WTC11 (cell line): ENCODE data around the gene SH3PXD2A. TPM values are rescaled to one million over a fixed set of nuclear protein-coding genes. Genes with fewer than 3 reads are reported as not detected.

ENCODE experiments used
- ATAC-seq: fragments of 200-7000 bp; cut with Tn5 transposase; 2 replicates; pipeline ENCODE4 v1.10.0; 2021; ENCODE audit warnings: mild to moderate bottlenecking, moderate library complexity
- CTCF ChIA-PET: fragments of 300-600 bp; sonication (Branson Sonifier 250); formaldehyde crosslinking; loops from one replicate; lab custom pipeline; 2021; ENCODE audit warnings: antibody characterized with exemption; lab: Charles Lee
- POLR2A ChIA-PET: fragments of 350-600 bp; sonication (Branson Sonifier 250); formaldehyde crosslinking; loops from one replicate; lab custom pipeline; 2021; ENCODE audit warnings: antibody characterized with exemption; lab: Charles Lee
- DNase-seq: peaks from one replicate; pipeline ENCODE4 v3.0.0; 2021; ENCODE audit warnings: low spot score
- H3K27ac Mint-ChIP-seq: 2 replicates; pipeline ENCODE4 v1.8.0; 2021; ENCODE audit warnings: mixed read lengths
- H3K27me3 Mint-ChIP-seq: 2 replicates; pipeline ENCODE4 v1.8.0; 2021; ENCODE audit warnings: low read depth, mild to moderate bottlenecking, moderate library complexity, mixed read lengths
- H3K36me3 Mint-ChIP-seq: 2 replicates; pipeline ENCODE4 v1.8.0; 2021; ENCODE audit warnings: mixed read lengths
- H3K4me1 Mint-ChIP-seq: 2 replicates; pipeline ENCODE4 v1.8.0; 2022; ENCODE audit warnings: mixed read lengths
- H3K4me3 Mint-ChIP-seq: 2 replicates; pipeline ENCODE4 v1.8.0; 2021; ENCODE audit warnings: mild to moderate bottlenecking, moderate library complexity, mixed read lengths
- H3K9me3 Mint-ChIP-seq: 2 replicates; pipeline ENCODE4 v1.8.0; 2021; ENCODE audit warnings: mixed read lengths
- FOXK1 ChIP-seq: sonication (generic); formaldehyde crosslinking; IDR thresholded peaks from 2 replicates; pipeline ENCODE4 v1.8.0; 2022; ENCODE audit warnings: mild to moderate bottlenecking, moderate library complexity, missing genetic modification reagents
- GTF2I ChIP-seq: fragments of 250-450 bp; sonication (Bioruptor Pico); conservative IDR thresholded peaks from 2 replicates; pipeline ENCODE4 v1.4.0; 2021; ENCODE audit warnings: mild to moderate bottlenecking
- IRF2 ChIP-seq: sonication (generic); formaldehyde crosslinking; IDR thresholded peaks from 2 replicates; pipeline ENCODE4 v1.8.0; 2022; ENCODE audit warnings: low read depth, missing genetic modification reagents, borderline replicate concordance
- MXD4 ChIP-seq: fragments of 250-450 bp; sonication (Bioruptor Pico); IDR thresholded peaks from 2 replicates; pipeline ENCODE4 v1.8.0; 2021; ENCODE audit warnings: mild to moderate bottlenecking, moderate library complexity, borderline replicate concordance
- NFATC4 ChIP-seq: fragments of 250-450 bp; sonication (Bioruptor Pico); IDR thresholded peaks from 2 replicates; pipeline ENCODE4 v1.9.0; 2021; ENCODE audit warnings: mild to moderate bottlenecking
- SMAD4 ChIP-seq: sonication (generic); formaldehyde crosslinking; IDR thresholded peaks from 2 replicates; pipeline ENCODE4 v1.8.0; 2022; ENCODE audit warnings: mild to moderate bottlenecking, missing genetic modification reagents
- SP1 ChIP-seq: sonication (generic); formaldehyde crosslinking; conservative IDR thresholded peaks from 2 replicates; pipeline ENCODE4 v1.8.1; 2022; ENCODE audit warnings: missing genetic modification reagents
- ZBTB21 ChIP-seq: sonication (generic); formaldehyde crosslinking; IDR thresholded peaks from 2 replicates; pipeline ENCODE4 v1.8.1; 2023; ENCODE audit warnings: mild to moderate bottlenecking, missing genetic modification reagents, borderline replicate concordance
- ZNF219 ChIP-seq: sonication (generic); formaldehyde crosslinking; IDR thresholded peaks from 2 replicates; pipeline ENCODE4 v1.8.0; 2023; ENCODE audit warnings: missing genetic modification reagents, mild to moderate bottlenecking, borderline replicate concordance
- ZNF396 ChIP-seq: fragments of 250-450 bp; sonication (Bioruptor Pico); IDR thresholded peaks from 2 replicates; pipeline ENCODE4 v1.8.0; 2021; ENCODE audit warnings: mild to moderate bottlenecking, moderate library complexity, borderline replicate concordance
- total RNA-seq: library from RNA; stranded (reverse); gene quantifications from 3 replicates; pipeline ENCODE4 v1.2.3, GENCODE V29; 2021
- TF ChIP-seq, protein P1 (sequence below): fragments of 250-450 bp; sonication (Bioruptor Pico); IDR thresholded peaks from 2 replicates; pipeline ENCODE4 v2.1.2; 2022; ENCODE audit warnings: mild to moderate bottlenecking, moderate library complexity
- TF ChIP-seq, protein P2 (sequence below): sonication (generic); formaldehyde crosslinking; IDR thresholded peaks from 2 replicates; pipeline ENCODE4 v1.8.0; 2022; ENCODE audit warnings: mild to moderate bottlenecking, missing genetic modification reagents
- TF ChIP-seq, protein P3 (sequence below): sonication (generic); formaldehyde crosslinking; IDR thresholded peaks from 2 replicates; pipeline ENCODE4 v1.8.0; 2023; ENCODE audit warnings: mild to moderate bottlenecking, missing genetic modification reagents
- TF ChIP-seq, protein P4 (sequence below): sonication (generic); formaldehyde crosslinking; IDR thresholded peaks from 2 replicates; pipeline ENCODE4 v1.8.0; 2022; ENCODE audit warnings: mild to moderate bottlenecking, missing genetic modification reagents
- TF ChIP-seq, protein P5 (sequence below): fragments of 200-600 bp; IDR thresholded peaks from 2 replicates; pipeline ENCODE4 v1.8.0; 2022; ENCODE audit warnings: antibody characterized with exemption
- TF ChIP-seq, protein P6 (sequence below): fragments of 250-450 bp; sonication (Bioruptor Pico); IDR thresholded peaks from 2 replicates; pipeline ENCODE4 v1.9.0; 2021; ENCODE audit warnings: mild to moderate bottlenecking
- TF ChIP-seq, protein P7 (sequence below): sonication (generic); formaldehyde crosslinking; IDR thresholded peaks from 2 replicates; pipeline ENCODE4 v1.8.0; 2022; ENCODE audit warnings: mild to moderate bottlenecking, missing genetic modification reagents
- TF ChIP-seq, protein P8 (sequence below): sonication (generic); formaldehyde crosslinking; IDR thresholded peaks from 2 replicates; pipeline ENCODE4 v1.8.0; 2022; ENCODE audit warnings: missing genetic modification reagents

The SH3PXD2A gene
- total RNA-seq, 1 experiment from 2014 or later: 15.7 TPM

DNA sequence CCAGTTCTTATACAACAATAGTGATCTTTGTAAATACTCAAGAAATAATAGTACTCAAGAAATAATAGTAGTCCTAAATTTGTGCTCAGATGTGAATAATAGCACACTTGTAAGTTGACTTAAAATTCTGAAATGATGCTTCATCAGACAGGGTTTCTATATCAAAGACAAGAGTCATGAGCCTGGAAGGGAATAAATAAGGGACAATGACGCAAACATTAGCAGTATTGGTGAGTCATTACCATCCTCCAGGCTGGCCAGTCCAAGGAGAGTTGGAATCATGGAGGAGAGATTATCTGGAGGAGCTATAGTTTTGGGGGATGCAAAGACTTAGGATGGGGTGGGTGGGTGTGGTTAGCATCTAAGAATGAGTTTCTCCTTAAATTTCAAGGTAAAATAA, 6.1 kb upstream of the SH3PXD2A start (continued):
- TF ChIP-seq, protein P1, sequence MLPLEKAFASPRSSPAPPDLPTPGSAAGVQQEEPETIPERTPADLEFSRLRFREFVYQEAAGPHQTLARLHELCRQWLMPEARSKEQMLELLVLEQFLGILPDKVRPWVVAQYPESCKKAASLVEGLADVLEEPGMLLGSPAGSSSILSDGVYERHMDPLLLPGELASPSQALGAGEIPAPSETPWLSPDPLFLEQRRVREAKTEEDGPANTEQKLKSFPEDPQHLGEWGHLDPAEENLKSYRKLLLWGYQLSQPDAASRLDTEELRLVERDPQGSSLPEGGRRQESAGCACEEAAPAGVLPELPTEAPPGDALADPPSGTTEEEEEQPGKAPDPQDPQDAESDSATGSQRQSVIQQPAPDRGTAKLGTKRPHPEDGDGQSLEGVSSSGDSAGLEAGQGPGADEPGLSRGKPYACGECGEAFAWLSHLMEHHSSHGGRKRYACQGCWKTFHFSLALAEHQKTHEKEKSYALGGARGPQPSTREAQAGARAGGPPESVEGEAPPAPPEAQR (CRISPR knock-in tag): no peak
- TF ChIP-seq ZBTB21 (CRISPR knock-in tag) (no peak), SP1 (CRISPR knock-in tag) (no peak), IRF2 (CRISPR knock-in tag) (no peak), ZNF219 (CRISPR knock-in tag) (no peak)
- TF ChIP-seq, protein P2, sequence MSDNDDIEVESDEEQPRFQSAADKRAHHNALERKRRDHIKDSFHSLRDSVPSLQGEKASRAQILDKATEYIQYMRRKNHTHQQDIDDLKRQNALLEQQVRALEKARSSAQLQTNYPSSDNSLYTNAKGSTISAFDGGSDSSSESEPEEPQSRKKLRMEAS (CRISPR knock-in tag): no peak
- TF ChIP-seq, protein P3, sequence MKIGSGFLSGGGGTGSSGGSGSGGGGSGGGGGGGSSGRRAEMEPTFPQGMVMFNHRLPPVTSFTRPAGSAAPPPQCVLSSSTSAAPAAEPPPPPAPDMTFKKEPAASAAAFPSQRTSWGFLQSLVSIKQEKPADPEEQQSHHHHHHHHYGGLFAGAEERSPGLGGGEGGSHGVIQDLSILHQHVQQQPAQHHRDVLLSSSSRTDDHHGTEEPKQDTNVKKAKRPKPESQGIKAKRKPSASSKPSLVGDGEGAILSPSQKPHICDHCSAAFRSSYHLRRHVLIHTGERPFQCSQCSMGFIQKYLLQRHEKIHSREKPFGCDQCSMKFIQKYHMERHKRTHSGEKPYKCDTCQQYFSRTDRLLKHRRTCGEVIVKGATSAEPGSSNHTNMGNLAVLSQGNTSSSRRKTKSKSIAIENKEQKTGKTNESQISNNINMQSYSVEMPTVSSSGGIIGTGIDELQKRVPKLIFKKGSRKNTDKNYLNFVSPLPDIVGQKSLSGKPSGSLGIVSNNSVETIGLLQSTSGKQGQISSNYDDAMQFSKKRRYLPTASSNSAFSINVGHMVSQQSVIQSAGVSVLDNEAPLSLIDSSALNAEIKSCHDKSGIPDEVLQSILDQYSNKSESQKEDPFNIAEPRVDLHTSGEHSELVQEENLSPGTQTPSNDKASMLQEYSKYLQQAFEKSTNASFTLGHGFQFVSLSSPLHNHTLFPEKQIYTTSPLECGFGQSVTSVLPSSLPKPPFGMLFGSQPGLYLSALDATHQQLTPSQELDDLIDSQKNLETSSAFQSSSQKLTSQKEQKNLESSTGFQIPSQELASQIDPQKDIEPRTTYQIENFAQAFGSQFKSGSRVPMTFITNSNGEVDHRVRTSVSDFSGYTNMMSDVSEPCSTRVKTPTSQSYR (CRISPR knock-in tag): no peak
- TF ChIP-seq, protein P4, sequence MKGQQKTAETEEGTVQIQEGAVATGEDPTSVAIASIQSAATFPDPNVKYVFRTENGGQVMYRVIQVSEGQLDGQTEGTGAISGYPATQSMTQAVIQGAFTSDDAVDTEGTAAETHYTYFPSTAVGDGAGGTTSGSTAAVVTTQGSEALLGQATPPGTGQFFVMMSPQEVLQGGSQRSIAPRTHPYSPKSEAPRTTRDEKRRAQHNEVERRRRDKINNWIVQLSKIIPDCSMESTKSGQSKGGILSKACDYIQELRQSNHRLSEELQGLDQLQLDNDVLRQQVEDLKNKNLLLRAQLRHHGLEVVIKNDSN (CRISPR knock-in tag): no peak

DNA sequence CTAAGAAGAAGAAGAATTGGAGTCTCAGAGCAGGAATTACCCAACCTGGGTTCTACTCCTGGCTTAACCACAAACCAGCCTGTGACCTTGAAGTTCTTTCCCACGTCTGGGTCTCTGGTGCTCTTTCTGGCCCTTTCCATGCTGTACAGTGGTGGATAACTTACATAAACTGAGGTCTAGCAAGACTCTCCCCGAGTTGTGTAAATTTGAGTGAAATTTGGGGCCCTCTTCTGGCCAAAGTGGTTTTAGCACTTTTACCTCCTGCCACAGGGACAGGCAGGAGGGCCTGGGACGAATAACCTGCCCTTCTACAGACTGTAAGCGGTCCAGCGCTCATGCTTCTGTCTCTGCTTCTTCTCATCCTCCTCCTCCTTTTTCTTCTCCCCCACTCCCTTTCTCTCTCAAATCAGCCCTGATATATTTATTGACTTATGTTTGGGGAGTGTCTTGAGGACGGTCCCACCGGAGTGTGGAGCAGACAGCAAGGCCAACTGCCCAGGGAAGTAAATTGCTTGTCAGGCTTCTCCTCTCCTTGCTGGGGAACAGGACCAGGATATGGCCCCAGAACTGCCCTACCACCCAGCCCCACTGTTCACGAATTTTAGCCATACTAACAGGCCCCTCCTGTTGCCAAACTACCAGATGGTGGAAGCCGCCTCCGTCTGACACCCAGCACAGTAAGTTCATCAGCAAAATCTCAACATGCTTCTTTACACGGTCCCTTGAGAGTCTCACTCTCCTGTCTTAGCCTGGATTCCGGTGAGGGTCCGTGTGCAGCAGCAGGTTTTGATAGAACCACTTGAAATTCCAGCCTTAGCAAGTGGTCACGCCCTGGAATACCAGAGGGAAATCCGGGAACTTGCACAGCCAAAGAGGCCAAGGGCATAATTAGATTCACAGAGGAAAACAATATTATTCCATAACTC, 4.0 kb upstream of the SH3PXD2A start:
- no peak overlapping the region for H3K4me3 Mint-ChIP-seq
- TF ChIP-seq, protein P5, sequence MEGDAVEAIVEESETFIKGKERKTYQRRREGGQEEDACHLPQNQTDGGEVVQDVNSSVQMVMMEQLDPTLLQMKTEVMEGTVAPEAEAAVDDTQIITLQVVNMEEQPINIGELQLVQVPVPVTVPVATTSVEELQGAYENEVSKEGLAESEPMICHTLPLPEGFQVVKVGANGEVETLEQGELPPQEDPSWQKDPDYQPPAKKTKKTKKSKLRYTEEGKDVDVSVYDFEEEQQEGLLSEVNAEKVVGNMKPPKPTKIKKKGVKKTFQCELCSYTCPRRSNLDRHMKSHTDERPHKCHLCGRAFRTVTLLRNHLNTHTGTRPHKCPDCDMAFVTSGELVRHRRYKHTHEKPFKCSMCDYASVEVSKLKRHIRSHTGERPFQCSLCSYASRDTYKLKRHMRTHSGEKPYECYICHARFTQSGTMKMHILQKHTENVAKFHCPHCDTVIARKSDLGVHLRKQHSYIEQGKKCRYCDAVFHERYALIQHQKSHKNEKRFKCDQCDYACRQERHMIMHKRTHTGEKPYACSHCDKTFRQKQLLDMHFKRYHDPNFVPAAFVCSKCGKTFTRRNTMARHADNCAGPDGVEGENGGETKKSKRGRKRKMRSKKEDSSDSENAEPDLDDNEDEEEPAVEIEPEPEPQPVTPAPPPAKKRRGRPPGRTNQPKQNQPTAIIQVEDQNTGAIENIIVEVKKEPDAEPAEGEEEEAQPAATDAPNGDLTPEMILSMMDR: peak; percentile 45; the same call in 1 of the 2 replicates
- no peak for TF ChIP-seq NFATC4 (CRISPR knock-in tag)
- TF ChIP-seq FOXK1: no peak
- no peak for TF ChIP-seq MXD4
- TF ChIP-seq, protein P6, sequence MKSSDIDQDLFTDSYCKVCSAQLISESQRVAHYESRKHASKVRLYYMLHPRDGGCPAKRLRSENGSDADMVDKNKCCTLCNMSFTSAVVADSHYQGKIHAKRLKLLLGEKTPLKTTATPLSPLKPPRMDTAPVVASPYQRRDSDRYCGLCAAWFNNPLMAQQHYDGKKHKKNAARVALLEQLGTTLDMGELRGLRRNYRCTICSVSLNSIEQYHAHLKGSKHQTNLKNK (CRISPR knock-in tag): no peak
- H3K27me3 Mint-ChIP-seq: peaks cover 25% of the 10 kb centered on the region
- H3K36me3 Mint-ChIP-seq: no peaks in the 10 kb centered on the region; the same call in 1 of the 2 replicates
- ATAC-seq (peak; percentile 68), DNase-seq (peak; percentile 71)
- CTCF ChIA-PET: interaction anchor here (1.0 to 1.6 kb wide), 2 partner anchors 87 to 147 kb away, joined by 3 to 8 read pairs; no protein-coding TSS in a partner anchor
- H3K27ac Mint-ChIP-seq: no peak overlapping the region
- H3K4me1 Mint-ChIP-seq: peaks cover 11% of the 10 kb centered on the region
- peaks cover 8% of the 10 kb centered on the region for H3K9me3 Mint-ChIP-seq
- POLR2A ChIA-PET: no interaction called here

DNA sequence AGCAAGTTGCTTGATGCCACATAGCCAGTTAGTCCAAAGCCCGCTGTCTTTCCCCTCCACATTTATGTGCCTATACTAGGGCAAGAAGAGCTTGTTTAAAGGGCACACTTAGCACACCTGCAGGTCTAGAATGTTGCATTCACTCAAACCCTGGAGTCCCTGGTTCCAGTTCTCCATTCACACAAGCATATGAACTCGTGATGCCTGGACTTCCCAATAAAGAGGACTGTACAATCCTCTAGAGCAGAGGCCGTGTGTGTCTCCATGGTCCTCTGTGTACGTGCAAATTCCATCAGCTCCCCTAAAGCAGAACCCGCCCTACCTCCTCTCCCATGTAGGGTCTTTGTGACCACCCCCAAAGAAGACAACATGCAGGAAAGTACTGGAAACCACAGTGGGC, 3.0 kb upstream of the SH3PXD2A start:
- ChIA-PET POLR2A (no interaction called here), CTCF (interaction anchor here (1.0 to 1.6 kb wide), 2 partner anchors 86 to 146 kb away, joined by 3 to 8 read pairs; no protein-coding TSS in a partner anchor)
- ATAC-seq (no peak), DNase-seq (no peak)
- Mint-ChIP-seq H3K27ac (no peak overlapping the region), H3K27me3 (peaks cover 36% of the 10 kb centered on the region), H3K4me1 (peaks cover 21% of the 10 kb centered on the region), H3K9me3 (no peaks in the 10 kb centered on the region), H3K4me3 (no peak overlapping the region), H3K36me3 (no peaks in the 10 kb centered on the region)
- TF ChIP-seq ZBTB21 (CRISPR knock-in tag) (no peak), SMAD4 (CRISPR knock-in tag) (no peak), GTF2I (CRISPR knock-in tag) (no peak), NFATC4 (CRISPR knock-in tag) (no peak), ZNF396 (CRISPR knock-in tag) (no peak)
- TF ChIP-seq, protein P7, sequence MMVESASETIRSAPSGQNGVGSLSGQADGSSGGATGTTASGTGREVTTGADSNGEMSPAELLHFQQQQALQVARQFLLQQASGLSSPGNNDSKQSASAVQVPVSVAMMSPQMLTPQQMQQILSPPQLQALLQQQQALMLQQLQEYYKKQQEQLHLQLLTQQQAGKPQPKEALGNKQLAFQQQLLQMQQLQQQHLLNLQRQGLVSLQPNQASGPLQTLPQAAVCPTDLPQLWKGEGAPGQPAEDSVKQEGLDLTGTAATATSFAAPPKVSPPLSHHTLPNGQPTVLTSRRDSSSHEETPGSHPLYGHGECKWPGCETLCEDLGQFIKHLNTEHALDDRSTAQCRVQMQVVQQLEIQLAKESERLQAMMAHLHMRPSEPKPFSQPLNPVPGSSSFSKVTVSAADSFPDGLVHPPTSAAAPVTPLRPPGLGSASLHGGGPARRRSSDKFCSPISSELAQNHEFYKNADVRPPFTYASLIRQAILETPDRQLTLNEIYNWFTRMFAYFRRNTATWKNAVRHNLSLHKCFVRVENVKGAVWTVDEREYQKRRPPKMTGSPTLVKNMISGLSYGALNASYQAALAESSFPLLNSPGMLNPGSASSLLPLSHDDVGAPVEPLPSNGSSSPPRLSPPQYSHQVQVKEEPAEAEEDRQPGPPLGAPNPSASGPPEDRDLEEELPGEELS (CRISPR knock-in tag): no peak
- TF ChIP-seq, protein P8, sequence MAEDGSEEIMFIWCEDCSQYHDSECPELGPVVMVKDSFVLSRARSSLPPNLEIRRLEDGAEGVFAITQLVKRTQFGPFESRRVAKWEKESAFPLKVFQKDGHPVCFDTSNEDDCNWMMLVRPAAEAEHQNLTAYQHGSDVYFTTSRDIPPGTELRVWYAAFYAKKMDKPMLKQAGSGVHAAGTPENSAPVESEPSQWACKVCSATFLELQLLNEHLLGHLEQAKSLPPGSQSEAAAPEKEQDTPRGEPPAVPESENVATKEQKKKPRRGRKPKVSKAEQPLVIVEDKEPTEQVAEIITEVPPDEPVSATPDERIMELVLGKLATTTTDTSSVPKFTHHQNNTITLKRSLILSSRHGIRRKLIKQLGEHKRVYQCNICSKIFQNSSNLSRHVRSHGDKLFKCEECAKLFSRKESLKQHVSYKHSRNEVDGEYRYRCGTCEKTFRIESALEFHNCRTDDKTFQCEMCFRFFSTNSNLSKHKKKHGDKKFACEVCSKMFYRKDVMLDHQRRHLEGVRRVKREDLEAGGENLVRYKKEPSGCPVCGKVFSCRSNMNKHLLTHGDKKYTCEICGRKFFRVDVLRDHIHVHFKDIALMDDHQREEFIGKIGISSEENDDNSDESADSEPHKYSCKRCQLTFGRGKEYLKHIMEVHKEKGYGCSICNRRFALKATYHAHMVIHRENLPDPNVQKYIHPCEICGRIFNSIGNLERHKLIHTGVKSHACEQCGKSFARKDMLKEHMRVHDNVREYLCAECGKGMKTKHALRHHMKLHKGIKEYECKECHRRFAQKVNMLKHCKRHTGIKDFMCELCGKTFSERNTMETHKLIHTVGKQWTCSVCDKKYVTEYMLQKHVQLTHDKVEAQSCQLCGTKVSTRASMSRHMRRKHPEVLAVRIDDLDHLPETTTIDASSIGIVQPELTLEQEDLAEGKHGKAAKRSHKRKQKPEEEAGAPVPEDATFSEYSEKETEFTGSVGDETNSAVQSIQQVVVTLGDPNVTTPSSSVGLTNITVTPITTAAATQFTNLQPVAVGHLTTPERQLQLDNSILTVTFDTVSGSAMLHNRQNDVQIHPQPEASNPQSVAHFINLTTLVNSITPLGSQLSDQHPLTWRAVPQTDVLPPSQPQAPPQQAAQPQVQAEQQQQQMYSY: no peak
